ENCODE measurements around the gene PCYT1B. TPM values are rescaled to one million over a fixed set of nuclear protein-coding genes. Genes with fewer than 3 reads are reported as not detected.

PCYT1B gene
- total RNA-seq, 1 donor from 2014 or later = 39.1 TPM

GRCh38 chrX:24590111-24590510 is 57.0 kb downstream of the PCYT1B start:
- Histone ChIP-seq H3K36me3 (no peaks in the 10 kb centered on the region), H3K27ac (no peak overlapping the region), H3K79me2 (ENCODE audit: low read depth) (no peaks in the 10 kb centered on the region), H3K4me3 (no peak overlapping the region), H3K27me3 (no peaks in the 10 kb centered on the region), H3K4me1 (no peaks in the 10 kb centered on the region), H3K9ac (no peak overlapping the region), H4K20me1 (ENCODE audit: low read depth) (no peaks in the 10 kb centered on the region), H2AFZ (replicated peaks) (no peak overlapping the region), H3F3A (ENCODE audit: low read depth) (no peaks in the 10 kb centered on the region), H3K4me2 (no peak overlapping the region), H3K9me3 (ENCODE audit: low read depth) (no peaks in the 10 kb centered on the region)
- H3K4me3 Mint-ChIP-seq = no peak overlapping the region
- no peaks in the 10 kb centered on the region for H3K36me3 Mint-ChIP-seq
- H3K4me1 Mint-ChIP-seq = peaks cover 7% of the 10 kb centered on the region
- TF ChIP-seq EZH2phosphoT487 (IDR thresholded peaks at IDR 0.05) (no peak), CTCF (IDR thresholded peaks at IDR 0.05) (no peak), EZH2 (IDR thresholded peaks at IDR 0.05) (no peak)
- H3K27ac Mint-ChIP-seq = no peak overlapping the region
- H3K27me3 Mint-ChIP-seq (ENCODE audit: insufficient read depth, low read depth) = peaks cover 2% of the 10 kb centered on the region
- DNase-seq (ENCODE audit: low spot score) = no peak
- H3K9me3 Mint-ChIP-seq = no peaks in the 10 kb centered on the region

GRCh38 chrX:24577091-24577490 is 70.1 kb downstream of the PCYT1B start:
- no peaks in the 10 kb centered on the region for H3K36me3 ChIP-seq
- no peak overlapping the region for H3K4me3 Mint-ChIP-seq
- H3K27ac ChIP-seq = no peak overlapping the region
- no peak overlapping the region for H3K4me3 ChIP-seq
- H3K27ac Mint-ChIP-seq = no peak overlapping the region
- H3K27me3 ChIP-seq = no peaks in the 10 kb centered on the region
- H4K20me1 ChIP-seq (ENCODE audit: low read depth) = no peaks in the 10 kb centered on the region
- no peak overlapping the region for H2AFZ ChIP-seq (replicated peaks)
- DNase-seq (ENCODE audit: low spot score) = no peak
- H3K79me2 ChIP-seq (ENCODE audit: low read depth) = no peaks in the 10 kb centered on the region
- no peaks in the 10 kb centered on the region for H3K4me1 ChIP-seq
- no peaks in the 10 kb centered on the region for H3K9me3 Mint-ChIP-seq
- no peak overlapping the region for H3K9ac ChIP-seq
- no peak overlapping the region for H3K4me2 ChIP-seq
- H3F3A ChIP-seq (ENCODE audit: low read depth) = no peaks in the 10 kb centered on the region
- TF ChIP-seq EZH2 (IDR thresholded peaks at IDR 0.05) (no peak), EZH2phosphoT487 (IDR thresholded peaks at IDR 0.05) (no peak), CTCF (IDR thresholded peaks at IDR 0.05) (no peak)
- H3K27me3 Mint-ChIP-seq (ENCODE audit: insufficient read depth, low read depth) = peaks cover 4% of the 10 kb centered on the region
- peaks cover 9% of the 10 kb centered on the region for H3K4me1 Mint-ChIP-seq
- H3K36me3 Mint-ChIP-seq = peaks cover 1% of the 10 kb centered on the region
- H3K9me3 ChIP-seq (ENCODE audit: low read depth) = no peaks in the 10 kb centered on the region

- Histone ChIP-seq H3K4me1 (no peaks in the 10 kb centered on the region), H3K9me3 (ENCODE audit: low read depth) (no peaks in the 10 kb centered on the region), H2AFZ (replicated peaks) (no peak overlapping the region), H3K27me3 (no peaks in the 10 kb centered on the region), H3K4me2 (no peak overlapping the region), H3K27ac (no peak overlapping the region), H3K9ac (no peak overlapping the region), H4K20me1 (ENCODE audit: low read depth) (no peaks in the 10 kb centered on the region), H3F3A (ENCODE audit: low read depth) (no peaks in the 10 kb centered on the region), H3K36me3 (no peaks in the 10 kb centered on the region), H3K4me3 (no peak overlapping the region), H3K79me2 (ENCODE audit: low read depth) (no peaks in the 10 kb centered on the region)
- Mint-ChIP-seq H3K4me1 (peaks cover 9% of the 10 kb centered on the region), H3K9me3 (no peaks in the 10 kb centered on the region), H3K36me3 (peaks cover 1% of the 10 kb centered on the region), H3K4me3 (no peak overlapping the region), H3K27ac (no peak overlapping the region), H3K27me3 (ENCODE audit: insufficient read depth, low read depth) (peaks cover 4% of the 10 kb centered on the region)
- no peak for TF ChIP-seq EZH2 (IDR thresholded peaks at IDR 0.05)
- no peak for TF ChIP-seq EZH2phosphoT487 (IDR thresholded peaks at IDR 0.05)
- no peak for TF ChIP-seq CTCF (IDR thresholded peaks at IDR 0.05)
- no peak for DNase-seq (ENCODE audit: low spot score)
Observed at GRCh38 chrX:24575496-24575895, 71.7 kb downstream of the PCYT1B start.
